Upper lobe of right lung (tissue), 1 donor: ENCODE results near the gene CCDC149. TPM values are rescaled to one million over a fixed set of nuclear protein-coding genes. Genes with fewer than 3 reads are reported as not detected.

Experiments
- ATAC-seq: fragments of 200-7000 bp; cut with Tn5 transposase; one replicate; pipeline ENCODE4 v1.9.1; 2020; ENCODE audit warnings: mild to moderate bottlenecking, moderate library complexity
- DNase-seq: peaks from one replicate; pipeline ENCODE4 v3.0.0-alpha.2; 2020
- H3K27ac ChIP-seq: fragments of 200-600 bp; one replicate; pipeline ENCODE4 v1.8.0; 2022
- H3K27me3 ChIP-seq: fragments of 200-600 bp; one replicate; pipeline ENCODE4 v1.8.0; 2022; ENCODE audit warnings: mild to moderate bottlenecking
- H3K36me3 ChIP-seq: fragments of 200-600 bp; one replicate; pipeline ENCODE4 v1.8.0; 2022
- H3K4me1 ChIP-seq: fragments of 200-600 bp; one replicate; pipeline ENCODE4 v1.8.0; 2022
- H3K4me3 ChIP-seq: fragments of 200-600 bp; one replicate; pipeline ENCODE4 v1.8.0; 2022; ENCODE audit warnings: mild to moderate bottlenecking
- H3K9me3 ChIP-seq: fragments of 200-600 bp; one replicate; pipeline ENCODE4 v1.8.0; 2022
- CTCF ChIP-seq: fragments of 200-600 bp; IDR thresholded peaks from one replicate; pipeline ENCODE4 v1.8.0; 2022; ENCODE audit warnings: antibody characterized with exemption
- intact Hi-C: fragments of 100-400 bp; cut with DNase I; formaldehyde crosslinking; loops from one replicate; pipeline ENCODE4 v1.11.0; 2022
- total RNA-seq: library from RNA; stranded (reverse); fragmentation: NEBNext Ultra II Directional; extraction: Animal tissue kit (Norgen Biotek cat#: 25700); gene quantifications from one replicate; pipeline ENCODE4 v1.2.1, GENCODE V29; 2021
- donor health status: DM: no; HTN: yes; CAD: no; lungs with severe emphysema.

The CCDC149 gene
- total RNA-seq, 1 donor from 2014 or later = 28.7 TPM

- ATAC-seq = peak; percentile 46
- intact Hi-C loops = no loop called here
Measured at GRCh38 chr4:24924309-24924781, 11.5 kb upstream of the CCDC149 start.

GRCh38 chr4:24923550-24923949, 10.7 kb upstream of the CCDC149 start:
- Histone ChIP-seq H3K4me1 (no peaks in the 10 kb centered on the region), H3K36me3 (no peaks in the 10 kb centered on the region), H3K27me3 (no peaks in the 10 kb centered on the region), H3K9me3 (no peaks in the 10 kb centered on the region), H3K27ac (no peak overlapping the region), H3K4me3 (no peak overlapping the region)
- ATAC-seq (no peak), DNase-seq (no peak)
- no peak for TF ChIP-seq CTCF
- intact Hi-C loops = no loop called here

More at GRCh38 chr4:24924309-24924781, 11.5 kb upstream of the CCDC149 start:
- no peak for DNase-seq
- Histone ChIP-seq H3K36me3 (no peaks in the 10 kb centered on the region), H3K27ac (no peak overlapping the region), H3K9me3 (no peaks in the 10 kb centered on the region), H3K27me3 (no peaks in the 10 kb centered on the region), H3K4me3 (no peak overlapping the region), H3K4me1 (no peaks in the 10 kb centered on the region)
- no peak for TF ChIP-seq CTCF

- no peaks in the 10 kb centered on the region for H3K9me3 ChIP-seq
- ATAC-seq = no peak
- no peaks in the 10 kb centered on the region for H3K36me3 ChIP-seq
- intact Hi-C loops = no loop called here
- no peaks in the 10 kb centered on the region for H3K4me1 ChIP-seq
- no peak overlapping the region for H3K4me3 ChIP-seq
- TF ChIP-seq CTCF = no peak
- no peak for DNase-seq
- no peak overlapping the region for H3K27ac ChIP-seq
- no peaks in the 10 kb centered on the region for H3K27me3 ChIP-seq
Measured at GRCh38 chr4:24923002-24923401, 10.2 kb upstream of the CCDC149 start.

DNA sequence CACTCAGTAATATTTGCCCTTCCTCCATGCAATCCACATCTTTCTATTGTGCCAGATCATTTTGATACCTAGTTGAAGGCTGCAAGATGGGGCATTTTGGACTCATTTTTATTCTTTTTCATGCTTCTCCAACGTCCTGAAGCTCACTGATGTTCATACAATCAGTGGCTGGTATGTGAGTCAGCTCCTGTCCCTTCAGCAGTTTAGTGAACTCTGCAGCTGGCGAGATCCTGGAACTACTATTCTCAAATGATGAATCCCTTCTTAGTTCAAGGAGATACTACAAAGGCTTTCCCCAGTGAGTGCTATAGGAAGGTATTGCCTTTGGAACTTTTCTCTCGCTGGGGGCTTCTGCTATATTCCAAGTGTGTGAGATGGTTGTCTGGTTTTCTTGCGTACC, 9.6 kb upstream of the CCDC149 start:
- no peak for ATAC-seq

DNA sequence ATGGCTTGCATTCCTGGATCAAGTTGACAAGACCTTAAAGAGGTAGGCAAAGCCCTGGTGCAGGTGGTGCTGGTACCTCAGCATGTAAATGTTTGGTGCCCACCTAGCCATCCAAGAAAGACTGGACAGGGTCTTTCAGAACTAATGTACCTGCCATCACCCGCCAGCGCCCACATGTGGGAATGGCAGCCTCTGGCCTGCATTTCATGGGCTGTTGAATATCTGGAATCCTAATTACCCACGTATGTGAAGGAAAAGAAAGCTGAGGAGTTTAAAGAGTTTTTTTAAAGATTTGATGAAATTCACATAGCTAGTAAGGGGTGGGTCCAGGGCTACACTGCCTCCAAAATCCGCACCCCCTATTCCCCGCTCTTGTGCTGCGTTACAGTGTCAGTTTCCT, 8.6 kb upstream of the CCDC149 start:
- no peak overlapping the region for H3K4me3 ChIP-seq
- no peak for TF ChIP-seq CTCF
- intact Hi-C loops = no loop called here
- no peaks in the 10 kb centered on the region for H3K36me3 ChIP-seq
- H3K27me3 ChIP-seq = no peaks in the 10 kb centered on the region
- ATAC-seq (no peak), DNase-seq (no peak)
- no peak overlapping the region for H3K27ac ChIP-seq
- H3K4me1 ChIP-seq = no peaks in the 10 kb centered on the region
- no peaks in the 10 kb centered on the region for H3K9me3 ChIP-seq

More for the DNA sequence above, 9.6 kb upstream of the CCDC149 start:
- no peaks in the 10 kb centered on the region for H3K36me3 ChIP-seq
- H3K27me3 ChIP-seq = no peaks in the 10 kb centered on the region
- intact Hi-C loops = no loop called here
- no peak for DNase-seq
- no peak overlapping the region for H3K27ac ChIP-seq
- no peaks in the 10 kb centered on the region for H3K4me1 ChIP-seq
- H3K9me3 ChIP-seq = no peaks in the 10 kb centered on the region
- TF ChIP-seq CTCF = no peak
- H3K4me3 ChIP-seq = no peak overlapping the region

DNA sequence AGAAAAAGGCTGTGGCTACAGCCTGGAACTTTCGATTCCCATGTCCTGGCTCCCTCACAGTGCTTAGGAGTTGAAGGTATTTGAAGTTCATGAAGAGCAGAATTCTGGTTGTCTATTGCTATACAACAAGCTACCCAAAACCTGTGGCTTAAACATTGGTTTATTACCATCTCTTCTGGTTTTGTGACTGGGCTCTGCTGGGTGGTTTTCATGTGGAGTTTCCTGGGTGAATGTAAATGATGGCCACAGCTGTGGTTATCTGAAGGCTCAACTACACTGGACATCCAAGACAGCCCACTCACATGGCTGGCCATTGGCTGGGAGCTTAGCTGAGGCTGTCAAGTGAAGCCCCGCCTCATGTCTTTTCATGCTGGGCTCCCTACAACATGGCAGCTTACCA, 7.2 kb upstream of the CCDC149 start:
- no peak for TF ChIP-seq CTCF
- Histone ChIP-seq H3K4me1 (no peaks in the 10 kb centered on the region), H3K27ac (no peak overlapping the region), H3K36me3 (no peaks in the 10 kb centered on the region), H3K9me3 (no peaks in the 10 kb centered on the region), H3K4me3 (no peak overlapping the region), H3K27me3 (no peaks in the 10 kb centered on the region)
- intact Hi-C loops = no loop called here
- no peak for DNase-seq
- ATAC-seq = no peak
